HG03045 (cell line): Measurements from ENCODE around the gene FNDC11.

ENCODE experiments used
- ATAC-seq: cut with Tn5 transposase; IDR thresholded peaks from one replicate; pipeline ENCODE4 v1.9.1; 2021; ENCODE audit warnings: mild to moderate bottlenecking, moderate library complexity; ENCODE audit not compliant: unreplicated experiment

Gene FNDC11

GRCh38 chr20:63577317-63577894 lies 23.4 kb downstream of the FNDC11 start:
- no peak for ATAC-seq

DNA sequence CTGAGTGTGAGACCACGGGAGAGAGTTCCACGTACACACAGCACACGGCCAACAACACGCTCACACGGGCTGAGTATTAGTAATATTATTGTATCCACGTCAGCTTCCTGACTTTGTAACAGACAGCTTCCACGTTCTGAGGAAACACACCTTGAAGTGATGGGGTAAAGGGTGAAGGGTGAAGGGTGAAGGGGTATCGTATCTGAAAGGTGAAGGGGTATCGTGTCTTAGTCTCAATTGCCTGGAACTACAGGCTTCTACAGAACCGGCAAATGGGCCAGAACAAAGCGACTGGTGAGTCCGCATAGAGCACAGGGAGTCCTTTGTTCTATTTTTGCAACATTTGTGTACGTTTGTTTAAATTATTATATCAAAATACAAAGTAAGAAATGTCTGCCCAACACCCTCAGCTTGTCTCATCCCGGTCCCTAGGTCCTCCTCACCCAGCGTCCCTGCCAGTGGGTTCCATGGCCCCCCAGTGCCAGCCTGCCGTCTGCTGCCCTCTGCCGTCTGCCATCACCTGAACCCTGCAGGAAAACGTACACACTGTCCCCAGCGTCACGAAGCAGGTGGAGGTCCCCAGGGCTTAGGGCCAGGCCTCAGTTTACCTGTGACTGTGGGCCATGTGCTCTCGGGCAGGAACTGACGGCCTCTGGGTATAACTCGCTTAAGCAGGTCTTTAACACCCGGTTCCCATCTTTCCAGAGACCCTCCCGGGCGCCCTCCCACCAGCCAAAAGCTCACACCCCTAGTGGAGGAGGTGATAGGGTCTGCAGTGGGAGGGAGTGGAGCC lies 24.5 kb downstream of the FNDC11 start:
- no peak for ATAC-seq

DNA sequence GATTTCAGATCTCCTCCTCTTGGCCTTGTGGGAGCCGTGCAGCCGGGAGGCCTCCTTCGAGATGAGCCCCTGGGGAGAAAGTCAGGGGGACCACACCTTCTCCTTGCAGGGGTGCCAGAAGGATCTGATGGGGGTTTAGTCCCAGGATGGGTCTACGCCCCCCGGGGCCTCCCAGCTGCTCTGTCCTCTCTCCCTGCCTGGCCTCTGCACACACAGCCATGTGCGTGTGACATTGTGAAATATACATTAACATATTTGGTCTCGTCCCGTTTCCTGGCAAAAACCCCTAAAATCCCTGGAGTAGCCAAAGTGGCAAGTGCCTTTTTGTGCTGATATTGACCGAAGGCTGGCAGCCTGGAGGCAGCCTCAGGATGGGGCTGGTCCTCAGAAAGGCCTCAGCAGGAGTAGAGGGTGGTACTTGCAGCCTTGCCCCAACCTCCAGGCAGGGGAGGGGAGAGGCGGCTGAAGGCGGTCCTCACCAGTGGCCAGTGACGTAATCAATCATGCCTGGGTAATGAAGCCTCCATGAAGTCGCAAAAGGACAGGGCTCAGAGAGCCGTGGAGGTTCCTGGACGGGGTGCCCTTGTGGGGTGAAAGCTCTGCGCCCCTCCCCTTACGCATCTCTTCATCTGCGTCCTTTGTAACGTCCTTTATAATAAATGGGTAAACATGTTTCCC lies 25.2 kb downstream of the FNDC11 start:
- ATAC-seq = no peak

DNA sequence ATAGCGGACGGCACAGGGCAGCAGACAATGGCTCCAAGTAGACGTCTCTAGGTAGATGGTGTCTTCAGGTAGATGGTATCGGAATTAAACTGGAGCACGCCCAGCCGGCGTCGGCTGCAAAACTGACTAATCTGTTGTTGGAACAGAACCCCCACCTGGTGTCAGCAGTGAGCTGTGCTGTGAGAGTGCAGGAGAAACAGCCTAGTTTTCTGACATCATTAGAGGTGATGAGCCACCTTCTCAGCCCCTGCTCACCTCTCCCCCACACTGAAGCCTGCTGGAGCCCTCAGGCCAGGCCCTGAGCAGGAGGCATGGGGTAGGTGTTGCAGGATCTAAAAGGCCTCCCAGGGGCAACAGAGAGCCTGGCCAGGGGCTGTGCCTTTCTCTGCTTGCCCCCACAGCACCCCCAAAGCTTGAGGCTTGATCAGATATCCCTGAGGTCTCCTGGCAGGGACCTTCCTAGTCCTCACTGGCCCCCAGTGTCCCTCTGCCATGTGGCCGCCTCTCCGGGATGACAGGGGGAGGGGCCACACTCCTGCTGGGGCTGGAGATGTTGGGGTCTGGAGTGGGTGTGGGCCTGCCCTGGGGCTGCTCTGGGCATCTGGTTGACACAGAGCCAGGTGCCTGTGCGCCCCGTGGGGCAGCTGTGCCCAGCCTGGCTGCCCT lies 27.0 kb downstream of the FNDC11 start:
- ATAC-seq = no peak

- ATAC-seq = no peak
Measured at GRCh38 chr20:63582382-63583063, 28.6 kb downstream of the FNDC11 start.

- no peak for ATAC-seq
Measured at GRCh38 chr20:63585616-63586565, 31.9 kb downstream of the FNDC11 start.

GRCh38 chr20:63586797-63587196 lies 32.8 kb downstream of the FNDC11 start:
- no peak for ATAC-seq

DNA sequence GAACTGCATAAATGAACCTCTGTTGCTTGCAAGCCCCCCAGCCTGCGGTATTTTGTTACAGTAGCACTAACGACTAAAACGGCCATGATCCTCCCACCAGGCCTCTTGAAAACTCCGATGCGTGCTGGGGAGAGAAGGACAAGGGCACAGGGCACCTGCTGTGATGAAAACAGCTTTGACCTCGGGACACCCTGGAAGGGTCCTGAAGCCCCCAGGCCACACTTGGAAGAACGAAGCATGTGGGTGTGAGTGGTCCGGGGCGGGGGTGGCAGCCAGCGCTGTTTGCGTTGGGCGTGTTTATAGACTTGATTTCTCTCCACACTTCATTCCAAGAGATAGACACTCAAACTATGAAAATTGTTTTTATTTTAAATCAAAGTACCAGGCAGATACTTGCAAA lies 33.3 kb downstream of the FNDC11 start:
- ATAC-seq = no peak

DNA sequence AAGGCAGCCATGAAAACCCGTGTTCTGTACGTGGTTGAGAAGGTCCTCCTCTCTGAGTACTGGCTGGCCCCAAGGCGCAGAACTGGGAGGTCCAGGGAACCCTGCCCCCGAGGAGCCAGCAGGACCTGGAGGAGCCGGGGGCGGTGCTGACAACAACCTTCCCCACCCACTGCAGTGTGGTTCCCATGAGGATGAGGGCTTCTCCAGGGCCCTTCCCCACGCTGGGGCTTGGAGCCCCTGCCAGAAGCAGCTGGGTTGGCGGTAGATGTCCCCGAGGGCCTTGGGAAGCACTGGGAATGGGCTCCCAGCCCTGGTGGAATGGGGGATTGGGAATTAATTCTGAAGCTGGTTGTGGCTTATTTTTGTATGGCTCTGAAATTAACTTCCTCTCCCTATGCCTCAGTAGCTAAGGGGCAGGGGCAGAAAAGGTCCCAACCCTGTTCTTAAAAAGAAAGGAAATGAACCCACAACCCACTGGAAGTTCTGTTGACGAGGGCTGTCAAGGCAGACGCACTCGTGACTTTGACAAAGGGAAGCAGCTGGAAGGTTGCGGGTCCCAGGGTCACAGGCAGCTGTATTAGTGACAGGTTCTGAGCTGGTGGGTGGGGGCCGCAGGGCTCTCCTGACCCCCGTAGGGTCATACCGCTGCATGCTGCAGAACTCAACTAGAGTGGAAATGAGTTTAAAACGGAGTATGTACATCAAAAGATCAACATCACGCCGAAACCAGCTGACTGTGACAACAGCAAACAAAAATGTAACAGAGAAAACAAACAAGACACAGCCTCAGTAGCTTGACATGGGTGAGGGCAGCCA lies 34.0 kb downstream of the FNDC11 start:
- no peak for ATAC-seq

DNA sequence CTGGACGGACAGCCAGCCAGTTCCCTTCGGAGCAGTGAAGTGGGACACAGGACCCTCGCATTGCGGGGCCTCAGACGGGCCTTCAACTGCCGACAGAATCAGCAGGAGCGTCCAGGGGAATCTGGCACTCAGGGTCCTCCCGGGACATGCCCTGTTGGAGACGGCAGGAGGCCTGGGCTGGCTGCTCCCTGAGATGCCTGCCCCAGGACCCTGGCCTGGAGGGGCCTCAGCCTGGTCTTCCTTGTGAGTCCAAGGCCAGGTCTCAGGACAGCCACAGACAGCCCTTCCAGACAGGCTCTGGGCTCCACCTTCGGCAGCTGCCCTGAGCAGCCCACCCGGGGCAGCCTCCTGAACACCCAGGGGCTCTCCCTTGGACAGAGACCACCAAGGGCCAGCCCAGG lies 34.7 kb downstream of the FNDC11 start:
- ATAC-seq = no peak

- no peak for ATAC-seq
Measured at GRCh38 chr20:63589261-63590217, 35.6 kb downstream of the FNDC11 start.

DNA sequence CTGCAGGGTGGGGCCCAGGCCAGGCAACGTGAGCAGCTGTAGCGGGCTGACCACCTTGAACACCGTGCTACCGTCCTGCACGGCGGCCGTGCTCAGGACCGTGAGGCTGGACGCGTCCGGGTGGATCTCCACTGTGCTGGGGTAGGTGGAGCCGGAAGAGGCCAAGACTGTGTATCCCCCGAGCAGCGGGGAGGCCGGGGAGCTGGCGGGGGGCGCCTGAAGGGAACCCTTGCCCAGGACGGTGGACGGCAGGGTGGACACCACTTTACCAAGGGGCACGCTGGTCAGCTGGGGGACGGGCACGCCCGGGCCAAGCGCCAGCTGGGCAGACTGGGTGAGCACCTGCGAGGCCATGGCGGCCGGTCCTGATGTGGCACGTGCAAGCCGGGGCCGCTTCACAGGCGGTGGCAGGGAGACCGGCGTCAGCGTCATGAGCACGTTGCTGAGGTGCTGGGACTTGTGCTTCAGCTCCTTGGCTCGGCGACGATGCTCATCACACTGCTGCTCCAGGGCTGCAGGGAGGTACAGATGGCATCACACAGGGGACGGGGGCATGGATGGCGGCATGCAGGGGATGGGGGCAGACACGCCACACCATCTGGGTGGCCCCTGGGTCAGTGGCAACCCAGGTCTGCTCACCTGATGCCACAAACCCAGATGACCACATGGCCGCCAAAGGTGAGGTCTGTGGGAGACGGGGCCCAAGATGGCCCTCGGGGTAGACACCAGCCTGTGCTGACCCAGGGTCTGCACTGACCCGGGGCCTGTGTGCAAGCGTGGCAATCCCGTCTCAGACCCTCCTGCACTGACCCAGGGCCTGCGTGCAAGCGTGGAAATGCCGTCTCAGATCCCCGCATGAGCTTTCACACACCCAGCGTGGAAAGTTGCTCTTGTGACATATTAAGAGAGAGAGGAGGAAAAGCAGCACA lies 36.5 kb downstream of the FNDC11 start:
- ATAC-seq = no peak

- ATAC-seq = no peak
Measured at GRCh38 chr20:63591147-63591533, 37.2 kb downstream of the FNDC11 start.

DNA sequence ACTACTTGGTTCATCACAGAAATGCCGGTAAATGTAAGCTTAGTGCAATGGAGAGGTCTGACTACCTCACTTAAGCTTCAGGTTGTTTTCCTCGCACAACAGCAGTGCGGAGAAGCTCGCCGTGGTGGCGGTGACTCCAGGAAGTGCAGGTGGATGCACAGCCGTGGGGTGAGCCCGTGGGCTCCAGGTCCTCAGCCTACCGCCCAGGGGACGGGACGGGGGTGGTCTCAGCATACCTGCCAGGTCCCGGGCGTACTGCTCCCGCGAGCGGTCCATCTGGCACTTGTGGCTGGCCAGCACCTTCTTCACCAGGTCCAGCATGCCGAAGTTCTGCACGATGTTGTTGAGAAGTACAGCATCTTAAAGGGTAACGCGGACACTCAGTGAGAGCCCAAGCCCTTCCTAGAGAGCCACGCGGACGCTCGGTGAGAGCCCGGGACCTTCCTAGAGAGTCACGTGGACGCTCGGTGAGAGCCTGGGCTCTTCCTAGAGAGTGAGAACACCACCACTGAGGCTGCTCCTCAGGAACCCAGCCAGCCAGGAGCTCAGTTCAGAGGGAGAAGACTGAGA lies 37.9 kb downstream of the FNDC11 start:
- no peak for ATAC-seq

- no peak for ATAC-seq
Measured at GRCh38 chr20:63592661-63593060, 38.7 kb downstream of the FNDC11 start.

- no peak for ATAC-seq
Measured at GRCh38 chr20:63594043-63594561, 40.1 kb downstream of the FNDC11 start.
